Muscle of arm (tissue), 12 donors: ENCODE data around the gene BTG4. TPM values are rescaled to one million over a fixed set of nuclear protein-coding genes. Genes with fewer than 3 reads are reported as not detected.

Experiments
- DNase-seq: peaks from one replicate; pipeline ENCODE4 v3.0.0-alpha.2; 2013
- polyA plus RNA-seq, 12 donors: library from polyadenylated mRNA; unstranded; fragments of 120-200 nt; gene quantifications; one replicate each; pipeline ENCODE4 v1.2.1, GENCODE V29; 2013; ENCODE audit not compliant: insufficient read length in 12 of 12

BTG4 gene
- polyA plus RNA-seq, 12 donors: not detected

- DNase-seq: no peak
Observed at GRCh38 chr11:111537336-111537860, 25.2 kb upstream of the BTG4 start.

DNA sequence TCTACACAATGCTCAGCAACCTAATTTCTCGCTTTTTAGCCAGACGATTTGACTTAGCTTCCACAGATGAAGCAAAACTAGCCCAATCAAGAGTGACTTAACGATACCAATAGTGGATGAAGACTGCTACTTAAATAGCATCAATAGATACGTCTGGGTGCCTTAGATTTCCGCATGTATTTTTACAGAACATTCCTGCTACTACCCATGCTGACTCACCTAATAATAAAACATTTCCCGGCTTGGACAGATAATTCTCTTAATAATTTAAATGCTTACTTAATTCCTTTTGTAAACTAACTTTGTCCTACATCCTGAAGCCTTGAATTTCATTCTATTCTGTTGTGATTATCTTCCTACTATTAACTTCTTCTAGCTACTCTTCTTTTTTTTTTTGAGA lies 23.1 kb upstream of the BTG4 start:
- DNase-seq: no peak

GRCh38 chr11:111532365-111532709 lies 20.2 kb upstream of the BTG4 start:
- DNase-seq: no peak

GRCh38 chr11:111531687-111532364 lies 19.6 kb upstream of the BTG4 start:
- no peak for DNase-seq

DNA sequence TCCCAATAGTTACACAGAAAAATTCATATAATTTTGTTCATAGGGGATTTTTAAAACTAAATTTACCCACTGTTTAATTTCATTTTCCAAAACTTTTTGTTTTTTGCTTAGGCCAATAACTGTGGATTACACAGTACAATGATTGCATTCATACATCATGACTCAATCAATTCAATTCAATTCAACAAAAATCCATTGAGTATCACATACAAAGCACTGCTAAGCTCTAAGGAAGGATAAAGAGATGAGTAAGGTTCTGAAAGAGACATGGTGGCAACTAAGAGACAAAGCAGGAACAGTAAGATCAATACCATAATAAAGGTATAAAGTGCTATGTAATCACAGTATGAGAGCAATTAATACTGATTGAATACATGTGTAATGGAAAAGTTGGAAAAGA lies 18.9 kb upstream of the BTG4 start:
- DNase-seq: no peak

GRCh38 chr11:111530091-111530490 lies 17.9 kb upstream of the BTG4 start:
- DNase-seq: no peak

DNA sequence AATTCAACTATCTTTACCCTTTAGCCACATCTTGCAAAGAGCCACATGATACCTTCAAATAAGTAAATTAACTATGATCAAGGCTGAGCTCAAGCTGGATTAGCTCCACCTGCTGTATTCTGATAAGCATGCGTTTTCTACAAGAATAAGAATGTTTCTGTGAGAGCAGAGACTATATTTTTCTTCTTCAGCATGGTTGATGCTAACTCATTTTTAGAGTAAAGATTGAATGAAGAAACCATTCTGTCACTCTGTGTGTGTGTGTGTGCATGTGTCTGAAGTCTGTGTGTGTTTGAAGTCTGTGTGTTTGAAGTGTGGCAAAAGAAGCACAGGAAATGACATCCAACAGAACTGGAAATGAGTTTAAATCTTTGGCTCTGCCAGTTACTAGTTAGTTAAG lies 16.4 kb upstream of the BTG4 start:
- no peak for DNase-seq

- no peak for DNase-seq
Observed at GRCh38 chr11:111527279-111527678, 15.1 kb upstream of the BTG4 start.

- DNase-seq: no peak
Observed at GRCh38 chr11:111526501-111526900, 14.3 kb upstream of the BTG4 start.

DNA sequence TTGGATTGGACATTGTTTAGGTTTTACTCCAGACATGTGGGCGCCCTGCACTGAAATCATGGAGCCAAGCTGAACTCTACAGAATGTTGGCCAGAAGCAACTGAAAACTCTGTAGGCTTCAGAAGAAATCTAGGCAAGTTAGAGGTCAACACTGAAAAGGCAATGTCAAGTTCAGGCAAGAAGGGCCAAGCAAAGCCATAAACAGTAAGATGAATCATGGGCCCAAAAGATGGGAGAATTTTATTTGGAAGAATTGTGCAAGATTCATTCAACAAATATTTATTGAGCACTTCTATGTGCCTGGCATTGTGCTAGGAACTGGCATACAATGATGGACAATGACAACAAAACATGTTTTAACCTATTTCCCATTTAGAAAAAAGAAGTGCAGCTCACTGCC lies 13.3 kb upstream of the BTG4 start:
- DNase-seq: no peak

GRCh38 chr11:111524056-111524455 lies 11.9 kb upstream of the BTG4 start:
- no peak for DNase-seq

DNA sequence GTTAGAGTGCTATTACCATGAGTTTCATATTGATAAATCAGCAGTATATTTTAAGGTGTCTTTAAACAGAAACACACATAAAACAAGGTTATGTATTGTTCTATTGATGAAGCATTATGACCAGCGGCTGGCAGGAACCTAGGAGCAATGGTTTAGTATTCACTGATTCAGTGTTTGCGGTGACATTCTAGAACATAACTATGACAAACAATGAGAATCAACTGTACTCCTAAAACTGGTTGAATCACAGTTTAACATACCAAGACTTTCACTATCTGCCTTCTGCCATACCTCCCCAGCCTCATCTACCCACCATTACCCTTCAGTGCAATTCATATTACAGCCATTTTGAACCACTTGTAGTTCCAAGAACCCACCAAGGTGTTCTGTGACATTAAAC lies 11.2 kb upstream of the BTG4 start:
- DNase-seq: no peak

- no peak for DNase-seq
Observed at GRCh38 chr11:111522426-111522825, 10.2 kb upstream of the BTG4 start.

DNA sequence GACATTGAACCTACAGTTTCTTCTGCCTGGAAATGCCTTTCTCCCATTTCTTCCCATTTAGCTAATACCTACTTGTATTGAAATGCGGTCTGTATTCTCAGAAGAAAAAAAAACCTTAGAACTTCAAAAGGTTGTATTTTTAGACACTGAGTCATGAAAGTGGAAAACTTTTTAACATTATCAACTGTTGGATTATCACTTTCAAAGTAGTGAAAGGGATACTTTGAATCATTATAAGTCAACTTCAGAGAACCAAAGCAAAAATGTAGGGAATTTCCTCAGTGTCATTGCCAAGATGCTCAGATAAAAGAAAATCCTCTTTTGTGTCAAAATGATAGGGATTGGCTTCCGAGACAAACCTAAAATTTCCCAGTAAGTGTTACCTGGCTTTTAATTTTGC lies 8.9 kb upstream of the BTG4 start:
- no peak for DNase-seq

- DNase-seq: no peak
Observed at GRCh38 chr11:111520560-111520959, 8.4 kb upstream of the BTG4 start.

DNA sequence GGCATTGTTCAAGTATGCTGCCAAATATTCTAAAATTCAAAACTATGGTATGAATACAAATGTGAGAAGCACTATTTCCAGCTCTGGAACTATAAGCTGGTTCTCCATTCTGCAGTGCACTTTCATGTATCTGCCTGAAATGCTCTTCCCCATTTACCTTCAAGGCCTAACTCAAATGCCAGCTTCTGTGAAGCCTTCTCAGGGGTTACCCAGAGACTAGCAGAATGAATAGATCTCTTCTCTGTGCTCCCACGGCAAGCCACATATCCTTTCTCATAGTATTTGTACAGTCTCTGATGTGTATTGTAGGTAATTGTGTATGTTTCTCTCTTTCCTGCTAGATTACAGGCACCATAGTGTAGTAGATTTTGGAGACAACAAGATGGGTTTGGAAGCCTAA lies 6.5 kb upstream of the BTG4 start:
- no peak for DNase-seq

- no peak for DNase-seq
Observed at GRCh38 chr11:111515591-111515990, 3.4 kb upstream of the BTG4 start.

DNA sequence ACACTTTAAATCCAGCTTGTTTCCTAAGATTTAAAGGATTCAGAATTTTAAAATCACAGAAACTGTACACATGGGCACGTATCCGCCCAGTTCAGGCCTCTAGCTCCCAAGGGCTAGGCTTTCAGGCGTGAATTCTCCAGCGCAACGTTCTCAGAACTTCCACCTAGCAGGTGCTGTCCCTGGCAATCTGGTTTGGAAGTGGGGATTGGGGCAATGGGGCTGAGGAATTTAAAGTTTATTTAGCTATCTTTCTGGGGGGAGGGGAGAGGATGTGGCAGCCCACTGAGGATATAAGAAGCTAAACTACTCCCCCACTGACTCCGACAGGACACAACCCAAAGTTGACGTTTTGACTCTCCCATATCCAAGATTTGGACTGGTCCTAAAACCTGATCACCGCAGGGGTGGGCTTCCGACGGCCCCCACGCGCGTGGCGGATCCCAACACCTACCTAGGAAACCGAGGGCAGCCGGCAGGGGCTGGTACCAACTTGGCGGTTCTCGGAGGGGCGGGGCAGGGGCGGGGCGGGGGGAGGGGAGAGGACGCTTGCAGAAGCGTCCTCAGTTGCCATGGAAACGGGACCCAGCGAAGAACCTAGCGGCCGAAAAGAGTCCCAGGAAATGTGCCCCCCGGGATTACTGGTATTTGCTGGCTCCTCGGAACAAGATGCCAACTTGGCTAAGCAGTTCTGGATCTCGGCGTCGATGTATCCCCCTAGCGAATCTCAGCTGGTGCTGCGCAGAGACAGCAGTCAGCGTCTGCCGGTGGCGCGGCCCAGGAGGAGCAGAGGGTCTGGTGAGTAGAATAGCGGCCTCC lies 2.2 kb upstream of the BTG4 start, which contains the start of gene HOATZ:
HOATZ (plus strand) TSS at position 563 of the 816 bp plus-strand sequence; CDS start at position 570, 7 bp downstream.
- DNase-seq: no peak

GRCh38 chr11:111513240-111513605 lies 1.0 kb upstream of the BTG4 start:
- no peak for DNase-seq

DNA sequence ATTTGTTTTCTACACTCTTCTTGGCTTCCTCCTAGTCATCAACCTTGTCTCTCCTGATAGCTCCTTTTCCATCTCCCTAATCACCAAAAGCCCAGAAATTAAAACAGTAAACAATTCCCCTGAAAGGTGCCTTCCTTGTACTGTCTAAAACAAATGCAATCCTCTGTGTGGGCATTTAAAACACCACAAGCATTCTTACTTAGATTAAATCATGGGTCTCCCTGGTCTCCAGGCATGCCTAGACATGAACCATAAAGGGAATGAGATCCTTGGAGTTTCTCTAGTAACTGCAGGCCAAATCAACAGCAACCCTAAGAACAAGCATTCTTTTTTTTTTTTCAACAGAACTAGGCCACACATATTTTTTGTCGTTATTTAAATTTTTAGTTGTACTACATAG lies 1.9 kb downstream of the BTG4 start:
- DNase-seq: no peak

DNA sequence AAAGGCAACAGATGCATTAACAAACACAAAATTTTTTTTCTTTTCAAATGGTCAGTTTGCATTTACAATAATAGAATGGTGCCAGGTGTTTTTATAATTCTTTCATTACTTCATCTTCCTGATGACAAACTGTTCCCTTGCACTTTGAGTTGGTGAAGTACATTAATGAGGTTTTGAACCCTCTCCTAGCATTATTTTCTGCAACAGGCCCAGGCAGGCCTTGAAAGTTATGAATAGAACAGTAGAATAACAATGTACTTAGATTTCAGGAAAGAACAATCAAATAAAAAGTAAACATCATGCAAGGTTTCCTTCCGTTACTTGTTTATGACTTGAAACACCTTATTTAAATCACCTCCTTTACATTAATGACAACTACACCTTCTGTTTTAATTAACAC lies 9.6 kb downstream of the BTG4 start:
- no peak for DNase-seq

GRCh38 chr11:111500481-111500880 lies 11.7 kb downstream of the BTG4 start:
- no peak for DNase-seq

DNA sequence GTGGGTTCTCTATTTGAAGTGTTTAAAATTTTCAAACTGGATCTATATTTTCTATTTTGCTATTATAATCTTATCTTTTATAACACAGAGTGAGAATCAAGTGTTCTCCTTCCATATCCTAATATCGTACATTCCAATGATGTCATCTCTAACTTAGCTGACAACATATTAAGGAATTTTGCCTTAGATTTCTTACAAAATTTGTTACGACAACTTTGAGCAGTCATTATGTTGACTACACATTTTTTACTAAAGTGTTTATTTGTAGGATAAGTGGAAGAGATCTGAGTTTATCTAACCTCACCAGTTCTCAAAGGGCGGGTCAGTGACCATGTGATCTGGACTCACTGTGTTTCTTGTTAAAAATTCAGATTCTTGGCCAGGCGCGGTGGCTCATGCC lies 12.7 kb downstream of the BTG4 start:
- no peak for DNase-seq
